Kasumi-1 (cell line): ENCODE data around the gene JHY.
"Not testable (repeated sequence)": the region's sequence is repeated elsewhere in the genome, so short reads cannot be mapped to it uniquely, and the experiment has no call there.

ENCODE experiments used
- DNase-seq, 2 experiments: peaks; one replicate each; lab custom pipeline; 2025; lab: John Stamatoyannopoulos, UW

The JHY gene

GRCh38 chr11:122882189-122882856, at the start of gene JHY:
JHY (plus strand) TSS chr11:122882759; CDS start chr11:122885850, 3,091 bp downstream.
- DNase-seq, result no peak

- no peak for DNase-seq
Observed at GRCh38 chr11:122833846-122834464, 48.6 kb upstream of the JHY start.

GRCh38 chr11:122836916-122837315, 45.6 kb upstream of the JHY start:
- DNase-seq, result no peak

- no peak for DNase-seq
Observed at GRCh38 chr11:122837528-122838346, 44.8 kb upstream of the JHY start.

GRCh38 chr11:122843281-122844141, 39.0 kb upstream of the JHY start:
- peak; percentile 19 to 37 for DNase-seq

GRCh38 chr11:122847466-122847865, 35.1 kb upstream of the JHY start:
- DNase-seq, result no peak

GRCh38 chr11:122848186-122848585, 34.4 kb upstream of the JHY start:
- no peak for DNase-seq

- no peak for DNase-seq
Observed at GRCh38 chr11:122850076-122850631, 32.4 kb upstream of the JHY start.

- DNase-seq, result no peak
Observed at GRCh38 chr11:122851366-122851966, 31.1 kb upstream of the JHY start.

GRCh38 chr11:122852074-122852795, 30.3 kb upstream of the JHY start:
- DNase-seq, result no peak

GRCh38 chr11:122852796-122853160, 29.8 kb upstream of the JHY start:
- DNase-seq, result no peak

- DNase-seq, result no peak
Observed at GRCh38 chr11:122853261-122853660, 29.3 kb upstream of the JHY start.

- DNase-seq, result peak; percentile 84 to 89
Observed at GRCh38 chr11:122853971-122854446, 28.6 kb upstream of the JHY start.

GRCh38 chr11:122861631-122862030, 20.9 kb upstream of the JHY start:
- DNase-seq, result no peak

- no peak for DNase-seq
Observed at GRCh38 chr11:122862091-122862490, 20.5 kb upstream of the JHY start.

GRCh38 chr11:122863154-122863553, 19.4 kb upstream of the JHY start:
- not testable (repeated sequence) for DNase-seq

GRCh38 chr11:122863704-122864326, 18.7 kb upstream of the JHY start:
- DNase-seq, result peak; percentile 39 to 65

- no peak for DNase-seq
Observed at GRCh38 chr11:122864386-122865115, 18.0 kb upstream of the JHY start.

GRCh38 chr11:122869622-122870021, 12.9 kb upstream of the JHY start:
- DNase-seq, result no peak
